NB4 (cell line): ENCODE measurements around the gene ZSCAN22.
"Not testable (repeated sequence)": the region's sequence is repeated elsewhere in the genome, so short reads cannot be mapped to it uniquely, and the experiment has no call there.

Experiments
- DNase-seq: peaks from one replicate; pipeline ENCODE4 v3.0.0; 2010; ENCODE audit warnings: low read depth
- H3K4me3 ChIP-seq: one replicate; pipeline ENCODE4 v1.5.1; 2011; ENCODE audit warnings: mild to moderate bottlenecking, low read depth, low read length, moderate library complexity
- CTCF ChIP-seq: IDR thresholded peaks from one replicate; pipeline ENCODE4 v1.5.1; 2012; ENCODE audit warnings: low read depth, low read length
- MAX ChIP-seq: IDR thresholded peaks from 2 replicates; pipeline ENCODE4 v1.6.1; 2011; ENCODE audit warnings: low read depth, low read length
- MYC ChIP-seq: IDR thresholded peaks from 2 replicates; pipeline ENCODE4 v1.6.1; 2011; ENCODE audit warnings: low read depth, low read length
- POLR2A ChIP-seq: IDR thresholded peaks from 2 replicates; pipeline ENCODE4 v1.6.1; 2011; ENCODE audit warnings: mild to moderate bottlenecking; ENCODE audit not compliant: insufficient read length; ENCODE audit errors: extremely low read depth

Gene ZSCAN22

GRCh38 chr19:58304255-58304654 lies 22.5 kb upstream of the ZSCAN22 start:
- DNase-seq = no peak
- TF ChIP-seq MYC (no peak), CTCF (no peak), POLR2A (no peak), MAX (no peak)
- peak overlapping the region; percentile 92 for H3K4me3 ChIP-seq

DNA sequence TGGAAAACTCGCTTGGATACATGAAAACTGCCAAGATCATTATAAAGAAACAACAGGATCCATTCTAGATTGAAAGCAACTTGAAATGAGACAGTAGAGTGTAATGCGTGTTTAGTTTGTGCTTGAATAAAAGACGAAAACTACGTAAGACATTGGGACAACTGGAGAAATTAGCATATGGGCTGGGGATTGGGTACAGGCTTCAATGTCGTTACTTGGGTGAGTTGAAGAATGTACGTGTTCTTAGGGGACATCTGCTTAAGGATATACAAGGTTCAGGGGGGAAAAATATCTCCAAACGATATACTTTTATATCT lies 22.1 kb upstream of the ZSCAN22 start:
- TF ChIP-seq POLR2A (no peak), CTCF (no peak), MYC (no peak), MAX (no peak)
- no peak for DNase-seq
- H3K4me3 ChIP-seq = peak overlapping the region; percentile 92

DNA sequence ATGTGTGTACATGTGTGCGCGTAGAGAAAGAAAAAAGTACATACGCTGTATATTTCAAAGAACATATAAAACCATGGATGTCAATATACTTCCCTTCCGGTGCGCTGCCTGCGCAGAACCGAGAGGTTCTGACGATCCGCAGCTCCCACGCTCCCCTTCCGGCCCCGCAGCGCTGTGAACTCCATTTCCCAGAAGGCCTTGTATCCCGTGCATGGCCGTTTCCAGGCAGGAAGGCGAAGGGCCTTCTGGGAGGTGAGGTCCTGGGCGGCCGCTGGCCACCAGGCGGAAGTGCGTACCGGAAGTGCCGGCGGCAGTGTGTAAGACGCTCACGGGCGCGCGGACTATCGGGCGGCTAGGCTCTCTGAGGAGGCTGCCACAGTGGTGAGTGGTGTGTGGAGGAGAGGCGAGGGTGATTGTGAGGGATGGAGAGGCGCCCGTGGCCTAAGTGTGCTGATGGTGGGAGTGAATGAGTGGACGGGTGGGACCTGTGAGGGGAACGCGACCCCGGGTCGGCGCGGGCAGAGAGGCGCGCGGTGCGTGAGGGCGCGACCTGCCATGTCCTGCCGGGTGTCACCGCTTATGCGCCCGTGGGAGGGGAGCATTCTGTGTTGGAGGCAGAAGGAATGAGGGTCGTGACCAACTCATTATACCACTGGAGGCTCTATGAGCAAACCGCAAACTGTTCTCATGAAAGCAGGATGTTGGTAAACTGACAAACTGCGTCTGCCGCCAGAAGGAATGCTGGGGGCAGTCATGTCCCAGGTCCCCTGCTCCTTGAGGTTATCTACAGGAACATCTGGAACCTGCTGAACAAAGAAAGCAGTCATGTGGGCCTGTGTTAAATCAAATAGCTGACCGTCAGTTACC lies 21.5 kb upstream of the ZSCAN22 start, which contains the start of gene ERVK3-1:
Gene ERVK3-1 (plus strand): TSS at position 313 of the 867 bp plus-strand sequence. CDS start 6,792 bp downstream, outside the sequence.
- peak; percentile 70; the same call in 1 of the 2 replicates for TF ChIP-seq MYC
- no peak; the same call in 1 of the 2 replicates for TF ChIP-seq MAX
- TF ChIP-seq POLR2A = peak; percentile 87
- H3K4me3 ChIP-seq = peak within 1 kb of the TSS; percentile 92

DNA sequence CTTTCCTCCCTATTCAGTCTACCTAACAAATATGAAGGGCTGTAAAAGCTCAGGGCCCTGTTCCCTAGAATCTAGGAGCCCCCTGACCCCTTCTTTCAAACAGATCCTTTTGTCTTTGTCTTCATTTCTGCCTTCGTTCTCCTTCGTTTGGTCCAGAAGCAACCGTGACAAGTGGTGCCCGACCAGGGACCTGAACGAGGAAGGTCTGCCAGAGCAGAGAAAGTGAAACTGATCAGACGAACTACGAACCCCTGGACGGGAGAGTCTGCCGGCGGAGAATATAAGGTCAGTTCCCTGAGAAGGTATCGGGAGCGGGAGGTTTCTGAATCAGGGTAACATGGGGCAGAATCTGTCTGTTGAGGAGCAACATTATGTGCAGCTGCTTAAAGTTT lies 20.9 kb upstream of the ZSCAN22 start:
- TF ChIP-seq MYC (no peak), POLR2A (no peak), CTCF (no peak), MAX (no peak)
- peak; percentile 36 for DNase-seq
- H3K4me3 ChIP-seq = peak overlapping the region; percentile 92

More for the DNA sequence above, 21.5 kb upstream of the ZSCAN22 start, which contains the start of gene ERVK3-1:
- peak; percentile 96 for DNase-seq

GRCh38 chr19:58307736-58308135 lies 19.1 kb upstream of the ZSCAN22 start:
- DNase-seq = no peak
- no peak overlapping the region for H3K4me3 ChIP-seq
- no peak for TF ChIP-seq POLR2A
- TF ChIP-seq MYC = no peak
- no peak for TF ChIP-seq CTCF
- TF ChIP-seq MAX = no peak

DNA sequence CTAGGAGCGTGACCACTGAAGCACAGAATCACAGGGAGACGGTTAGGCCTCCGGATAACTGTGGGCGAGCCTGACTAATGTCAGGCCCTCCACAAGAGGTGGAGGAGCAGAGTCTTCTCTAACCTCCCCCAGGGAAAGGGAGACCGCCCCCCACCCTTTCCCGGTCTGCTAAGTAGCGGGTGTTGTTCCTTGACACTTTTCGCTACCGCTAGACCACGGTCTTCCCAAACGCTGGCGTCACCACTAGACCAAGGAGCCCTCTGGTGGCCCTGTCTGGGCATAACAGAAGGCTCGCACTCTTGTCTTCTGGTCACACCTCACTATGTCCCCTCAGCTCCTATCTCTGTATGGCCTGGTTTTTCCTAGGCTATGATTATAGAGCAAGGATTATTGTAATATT lies 16.1 kb upstream of the ZSCAN22 start:
- not testable (repeated sequence) for H3K4me3 ChIP-seq, DNase-seq
